Choroid plexus epithelial cell (primary cell): ENCODE data around the gene ZMIZ1.
A peak's percentile ranks its signal among the peaks of the same experiment; 100 is the strongest.

Source experiments
- DNase-seq: peaks from one replicate; pipeline ENCODE4 v3.0.0-alpha.2; 2010; ENCODE audit warnings: low read depth
- H3K4me3 ChIP-seq: 2 replicates; pipeline ENCODE4 v1.5.1; 2011; ENCODE audit warnings: low read depth, mild to moderate bottlenecking, control low read depth, low read length, moderate library complexity
- TF ChIP-seq, protein P1 (sequence below): conservative IDR thresholded peaks from 2 replicates; pipeline ENCODE4 v1.5.1; 2011; ENCODE audit warnings: low read depth, mild to moderate bottlenecking, control low read depth, inconsistent platforms, low read length, moderate library complexity

ZMIZ1 gene

DNA sequence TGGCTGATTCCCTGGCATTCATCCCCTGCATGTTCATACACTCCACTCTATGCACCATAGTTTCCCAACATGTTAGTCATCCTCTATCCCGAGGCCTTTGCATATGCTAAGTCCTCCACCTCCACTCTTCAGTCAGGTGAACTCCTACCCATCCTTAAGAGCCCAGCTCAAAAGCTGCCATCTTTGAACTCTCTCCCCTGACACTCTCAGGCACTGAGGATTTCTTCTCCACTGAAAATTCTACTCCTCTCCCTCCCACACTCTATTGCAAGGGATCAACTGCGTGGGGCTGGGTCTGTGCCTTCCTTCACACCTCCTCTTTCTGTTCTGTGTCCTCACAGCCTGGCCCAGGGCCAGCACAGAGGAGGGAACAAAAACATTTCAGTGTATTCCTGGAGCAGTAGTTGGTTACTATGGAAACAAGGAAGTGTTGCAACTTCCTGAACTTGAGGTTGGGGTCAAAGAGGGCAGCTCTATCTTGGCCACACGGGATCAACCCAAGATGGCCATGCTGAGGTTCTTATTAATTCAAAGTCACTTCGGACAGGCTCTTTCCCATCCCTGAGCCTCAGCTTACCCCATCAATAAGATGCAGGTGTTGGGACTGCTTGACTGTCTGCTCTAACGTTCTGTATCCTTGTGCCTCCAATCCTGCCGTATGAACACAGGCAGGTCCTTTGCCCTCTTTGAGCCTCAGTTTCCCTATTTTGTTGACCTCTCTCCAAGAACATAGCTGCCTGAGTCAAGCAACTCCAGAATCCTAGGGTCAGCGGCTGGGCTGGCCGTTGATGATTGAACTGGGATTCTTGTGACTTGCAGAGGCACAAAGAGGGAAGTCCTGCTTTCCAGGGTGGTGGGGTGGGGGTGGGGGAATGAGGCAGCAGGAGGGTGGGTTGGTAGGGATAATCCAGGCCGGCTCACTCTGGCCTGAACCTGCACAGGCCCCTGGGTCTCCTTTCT lies 15.5 kb downstream of the ZMIZ1 start:
- TF ChIP-seq, protein P1, sequence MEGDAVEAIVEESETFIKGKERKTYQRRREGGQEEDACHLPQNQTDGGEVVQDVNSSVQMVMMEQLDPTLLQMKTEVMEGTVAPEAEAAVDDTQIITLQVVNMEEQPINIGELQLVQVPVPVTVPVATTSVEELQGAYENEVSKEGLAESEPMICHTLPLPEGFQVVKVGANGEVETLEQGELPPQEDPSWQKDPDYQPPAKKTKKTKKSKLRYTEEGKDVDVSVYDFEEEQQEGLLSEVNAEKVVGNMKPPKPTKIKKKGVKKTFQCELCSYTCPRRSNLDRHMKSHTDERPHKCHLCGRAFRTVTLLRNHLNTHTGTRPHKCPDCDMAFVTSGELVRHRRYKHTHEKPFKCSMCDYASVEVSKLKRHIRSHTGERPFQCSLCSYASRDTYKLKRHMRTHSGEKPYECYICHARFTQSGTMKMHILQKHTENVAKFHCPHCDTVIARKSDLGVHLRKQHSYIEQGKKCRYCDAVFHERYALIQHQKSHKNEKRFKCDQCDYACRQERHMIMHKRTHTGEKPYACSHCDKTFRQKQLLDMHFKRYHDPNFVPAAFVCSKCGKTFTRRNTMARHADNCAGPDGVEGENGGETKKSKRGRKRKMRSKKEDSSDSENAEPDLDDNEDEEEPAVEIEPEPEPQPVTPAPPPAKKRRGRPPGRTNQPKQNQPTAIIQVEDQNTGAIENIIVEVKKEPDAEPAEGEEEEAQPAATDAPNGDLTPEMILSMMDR: no peak
- no peak overlapping the region for H3K4me3 ChIP-seq
- peak; percentile 91 for DNase-seq

DNA sequence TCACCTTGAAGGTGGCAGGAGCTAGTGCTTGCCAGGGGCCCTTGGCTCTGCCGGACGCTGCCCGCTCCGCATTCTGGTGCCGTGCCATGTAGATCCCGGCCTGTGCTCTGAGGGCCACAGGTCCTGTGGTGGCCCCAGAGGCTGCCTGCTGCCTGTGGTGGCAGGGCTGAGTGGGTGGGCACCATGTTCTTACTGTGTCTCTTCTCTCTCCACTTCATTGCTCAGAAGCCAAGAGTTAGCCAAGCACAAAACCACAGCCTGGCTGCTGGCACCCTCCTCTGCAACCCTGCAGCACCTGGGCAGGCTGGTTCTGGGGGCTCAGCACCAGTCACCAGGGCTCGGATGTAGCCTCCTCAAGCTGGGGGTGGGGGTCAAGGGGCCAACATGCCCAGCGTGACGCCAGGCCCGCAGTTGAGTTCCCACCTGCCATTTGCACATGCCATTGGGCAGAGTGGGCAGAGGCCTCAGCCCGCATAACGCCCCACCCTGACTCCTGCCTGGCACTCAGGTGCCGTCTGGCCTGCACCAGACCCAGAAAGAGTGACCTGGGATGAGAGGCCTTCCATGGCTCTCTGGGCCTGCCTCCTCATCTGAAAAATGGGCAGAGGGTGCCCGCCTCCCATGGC lies 16.3 kb downstream of the ZMIZ1 start:
- DNase-seq: no peak
- TF ChIP-seq, protein P1: no peak
- H3K4me3 ChIP-seq: no peak overlapping the region

DNA sequence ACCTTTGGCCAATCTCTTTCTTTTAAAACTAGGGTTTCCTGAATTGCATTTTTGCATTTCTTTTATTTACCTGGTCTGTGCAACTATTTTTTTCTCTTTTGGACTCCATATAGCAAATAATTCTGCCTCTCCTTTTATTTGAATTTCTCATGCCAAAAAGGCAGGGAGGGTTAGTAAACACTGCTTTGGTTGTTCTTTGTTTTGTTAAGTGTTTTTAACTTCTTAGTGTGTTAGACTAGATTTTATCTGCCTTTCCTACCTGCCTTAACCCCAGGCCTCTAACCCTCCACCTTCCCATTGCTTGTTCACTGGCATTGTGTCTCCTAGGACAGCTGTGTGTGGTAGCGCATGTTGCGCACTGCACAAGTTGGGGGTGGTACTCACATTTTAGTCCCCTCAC lies 18.1 kb downstream of the ZMIZ1 start:
- TF ChIP-seq, protein P1: no peak
- DNase-seq: no peak
- no peak overlapping the region for H3K4me3 ChIP-seq

DNA sequence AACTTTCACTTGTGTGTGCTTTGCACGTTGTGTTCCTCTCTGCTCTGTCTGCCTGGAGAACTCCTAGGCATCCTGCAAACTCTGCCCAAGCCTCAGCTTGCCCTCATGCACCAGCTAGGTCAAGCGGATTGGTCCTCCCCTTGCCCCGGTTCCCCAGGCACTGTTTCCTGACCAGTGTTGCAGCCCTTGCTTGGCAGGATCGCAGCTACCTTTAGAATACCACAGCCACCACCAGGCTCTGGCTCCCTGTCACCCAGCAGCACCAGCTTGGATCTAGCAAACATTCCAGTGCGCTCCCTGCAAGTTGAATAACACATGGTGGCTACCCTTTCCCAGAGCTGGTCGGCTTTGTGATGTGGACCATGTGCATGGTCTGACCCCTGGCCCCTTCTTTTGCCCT lies 19.0 kb downstream of the ZMIZ1 start:
- TF ChIP-seq, protein P1: no peak
- DNase-seq: no peak
- H3K4me3 ChIP-seq: no peak overlapping the region

DNA sequence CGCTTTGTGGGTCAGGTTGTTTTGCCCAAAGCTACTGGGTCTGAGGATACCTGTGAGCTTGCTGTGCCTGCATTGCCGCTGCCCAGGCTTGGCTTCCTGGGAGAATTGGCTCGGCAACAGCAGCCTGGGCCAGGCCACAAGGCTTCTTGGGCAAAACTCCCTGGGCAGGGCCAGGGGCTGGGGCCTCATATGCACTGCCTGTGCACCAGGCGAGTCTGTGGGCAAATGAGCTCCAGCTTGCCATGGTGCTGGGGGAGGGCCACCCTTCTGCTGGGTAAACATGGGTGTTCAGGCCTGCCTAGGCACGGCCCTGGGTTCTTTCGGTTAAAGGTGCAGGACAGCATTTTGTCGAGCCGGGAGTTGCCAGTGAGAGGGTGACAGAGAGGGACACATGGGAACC lies 19.4 kb downstream of the ZMIZ1 start:
- no peak overlapping the region for H3K4me3 ChIP-seq
- TF ChIP-seq, protein P1: no peak
- no peak for DNase-seq

DNA sequence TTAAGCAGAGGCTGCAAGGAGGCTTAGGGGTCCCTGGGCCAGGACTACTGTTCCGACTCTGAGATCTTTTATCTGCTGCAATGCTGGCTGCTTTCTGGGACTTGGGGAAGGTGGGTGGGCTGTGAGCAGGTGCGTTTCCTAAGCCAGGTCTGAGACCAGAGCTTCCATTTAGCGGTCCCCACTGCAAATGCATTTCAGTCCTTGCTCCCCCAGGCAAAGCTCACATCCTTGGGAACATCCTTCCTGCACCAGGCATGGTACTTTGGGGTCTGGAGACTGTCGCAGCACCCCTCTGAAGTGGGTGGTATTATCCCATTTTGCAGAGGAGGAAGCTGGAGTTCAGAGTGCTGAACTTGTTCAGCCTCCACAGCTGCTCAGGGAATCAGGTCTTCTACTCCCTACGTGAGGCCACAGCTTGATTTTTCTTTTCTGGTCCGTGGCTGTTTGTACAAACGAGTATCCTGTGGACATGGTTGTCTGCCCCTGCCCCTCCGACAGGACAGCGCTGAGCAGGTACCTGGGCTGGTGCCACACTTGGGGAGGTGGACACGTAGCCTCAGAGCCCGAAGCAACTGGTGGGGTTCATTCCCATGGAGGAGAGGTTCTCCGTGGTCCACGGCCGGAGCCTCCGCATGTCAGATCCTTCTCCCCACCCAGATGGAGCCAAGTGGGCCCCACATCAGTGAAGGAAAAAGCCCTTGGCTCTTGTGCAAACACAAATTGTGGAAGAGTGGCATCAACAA lies 20.0 kb downstream of the ZMIZ1 start:
- no peak overlapping the region for H3K4me3 ChIP-seq
- TF ChIP-seq, protein P1: no peak
- DNase-seq: no peak
